HG02588 (cell line): ENCODE data around the gene ATP11A.

Experiments used
- ATAC-seq: cut with Tn5 transposase; IDR thresholded peaks from one replicate; pipeline ENCODE4 v1.9.1; 2021; ENCODE audit warnings: mild to moderate bottlenecking, moderate library complexity; ENCODE audit not compliant: unreplicated experiment

ATP11A gene

GRCh38 chr13:112738606-112739005, 48.8 kb downstream of the ATP11A start:
- no peak for ATAC-seq

DNA sequence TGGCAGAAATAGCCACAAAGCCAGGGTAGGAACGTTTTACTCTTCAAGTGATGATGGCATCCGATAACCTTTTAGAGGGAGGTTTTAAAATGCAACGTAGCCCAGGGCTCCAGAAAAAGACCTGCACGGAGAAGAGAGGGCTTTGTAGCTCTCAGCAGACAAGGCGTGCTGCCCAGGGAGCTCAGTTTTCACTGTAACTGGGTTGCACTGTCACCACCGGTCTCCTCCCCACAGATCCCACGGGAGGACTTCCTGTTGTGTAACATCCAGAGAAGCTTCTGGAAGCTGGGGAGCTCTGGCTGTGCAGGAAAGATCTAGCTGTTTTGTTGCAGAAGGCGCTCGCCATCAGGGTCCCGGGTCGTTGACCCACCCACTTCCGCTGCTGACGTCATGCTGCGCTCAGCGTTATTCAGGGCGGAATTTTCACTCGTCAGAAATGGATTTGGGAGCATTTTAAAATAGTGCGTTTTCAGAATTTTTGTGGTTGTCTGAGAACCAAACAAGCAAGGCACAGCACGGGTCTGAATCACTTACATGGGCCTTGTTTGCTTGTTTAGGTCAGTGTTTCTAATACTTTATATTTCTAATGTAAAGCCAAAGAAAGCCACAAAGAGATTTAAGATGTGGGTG, 50.8 kb downstream of the ATP11A start:
- ATAC-seq, result no peak

- ATAC-seq, result no peak
These were observed 51.4 kb downstream of the ATP11A start for GRCh38 chr13:112741185-112741755.

DNA sequence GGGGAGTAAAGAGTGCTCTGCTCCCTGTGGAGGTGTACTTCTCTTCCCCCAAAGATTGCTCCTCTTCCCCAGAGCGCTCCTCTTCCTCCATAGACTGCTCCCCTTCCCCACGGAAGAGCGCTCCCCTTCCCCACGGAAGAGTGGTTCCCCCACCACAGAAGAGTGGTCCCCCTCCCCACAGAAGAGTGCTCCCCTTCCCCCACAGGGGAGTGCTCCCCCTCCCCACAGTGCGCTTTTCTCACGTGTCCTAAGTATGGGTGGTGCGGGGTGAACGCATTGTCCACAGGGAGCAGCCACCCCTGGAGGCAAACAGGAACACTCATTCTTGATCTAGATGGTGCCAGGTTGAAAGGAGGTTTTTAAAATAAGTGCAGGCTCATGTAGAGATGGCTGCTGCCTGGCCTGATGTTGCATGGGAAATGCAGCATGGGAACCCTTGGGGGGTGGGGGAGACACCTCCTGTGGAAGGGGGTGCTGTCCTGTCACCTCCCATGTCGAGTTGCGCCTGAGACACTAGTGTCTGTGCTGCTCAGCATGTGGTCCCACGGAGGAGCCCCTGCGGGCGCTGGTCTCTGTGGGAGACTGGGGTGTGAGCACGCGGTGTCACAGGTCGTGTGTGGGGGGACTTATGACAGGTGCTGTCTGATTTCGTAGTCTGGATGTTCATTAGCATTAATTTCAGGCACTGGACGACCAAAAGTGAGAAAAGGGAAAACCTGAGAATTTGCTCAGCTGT, 52.2 kb downstream of the ATP11A start:
- ATAC-seq, result no peak

GRCh38 chr13:112742583-112742982, 52.7 kb downstream of the ATP11A start:
- ATAC-seq, result no peak

DNA sequence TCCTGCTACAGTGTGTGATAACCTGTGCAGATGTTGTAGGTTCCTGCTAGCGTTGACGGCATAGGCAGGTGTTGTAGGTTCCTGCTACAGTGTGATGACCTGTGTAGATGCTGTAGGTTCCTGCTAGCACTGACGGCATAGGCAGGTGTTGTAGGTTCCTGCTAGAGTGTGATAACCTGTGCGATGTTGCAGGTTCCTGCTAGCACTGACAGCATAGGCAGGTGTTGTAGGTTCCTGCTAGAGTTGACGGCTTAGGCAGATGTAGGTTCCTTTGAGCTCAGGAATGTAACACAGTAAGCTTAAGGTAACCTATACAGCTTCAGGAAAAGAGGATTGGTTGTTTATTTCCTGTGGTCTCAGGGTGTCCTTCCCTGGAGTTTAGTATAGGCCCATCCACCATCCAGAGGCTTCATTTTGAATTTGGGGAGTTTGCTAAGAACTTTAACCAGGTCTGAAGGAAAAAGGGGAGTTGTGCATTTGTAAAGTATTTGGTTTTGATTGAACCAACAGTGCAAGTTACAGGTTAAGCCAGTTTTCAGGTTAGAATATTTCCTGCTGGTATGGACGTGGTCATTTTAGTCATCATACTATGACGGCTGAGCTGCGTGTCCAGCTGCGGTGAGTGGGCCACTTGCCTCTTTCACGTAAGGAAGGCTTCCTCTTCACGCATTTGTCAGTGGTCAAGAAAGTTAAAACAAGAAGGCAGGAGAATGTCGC, 53.8 kb downstream of the ATP11A start:
- no peak for ATAC-seq

GRCh38 chr13:112744168-112745021, 54.6 kb downstream of the ATP11A start:
- ATAC-seq, result no peak

DNA sequence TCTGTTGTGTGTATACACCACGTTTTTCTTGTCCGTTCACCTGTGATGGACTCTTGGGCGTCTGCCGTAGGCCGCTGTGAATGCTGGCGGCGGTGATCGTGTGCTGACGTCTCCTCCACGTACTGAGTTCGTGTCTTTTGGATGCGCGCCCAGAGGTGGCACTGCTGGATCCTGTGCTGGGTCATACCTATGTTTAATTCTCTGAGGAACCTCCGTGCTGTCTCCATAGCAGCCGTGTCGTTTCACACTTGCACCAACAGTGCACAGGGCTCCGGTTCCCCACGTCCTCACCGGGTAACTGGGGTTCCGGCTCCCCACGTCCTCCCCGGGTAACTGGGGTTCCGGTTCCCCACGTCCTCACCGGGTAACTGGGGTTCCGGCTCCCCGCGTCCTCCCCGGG, 56.2 kb downstream of the ATP11A start:
- no peak for ATAC-seq

GRCh38 chr13:112747256-112747655, 57.4 kb downstream of the ATP11A start:
- no peak for ATAC-seq

GRCh38 chr13:112748947-112749735, 59.3 kb downstream of the ATP11A start:
- no peak for ATAC-seq

GRCh38 chr13:112750570-112750969, 60.7 kb downstream of the ATP11A start:
- no peak for ATAC-seq

GRCh38 chr13:112751617-112752016, 61.8 kb downstream of the ATP11A start:
- no peak for ATAC-seq

DNA sequence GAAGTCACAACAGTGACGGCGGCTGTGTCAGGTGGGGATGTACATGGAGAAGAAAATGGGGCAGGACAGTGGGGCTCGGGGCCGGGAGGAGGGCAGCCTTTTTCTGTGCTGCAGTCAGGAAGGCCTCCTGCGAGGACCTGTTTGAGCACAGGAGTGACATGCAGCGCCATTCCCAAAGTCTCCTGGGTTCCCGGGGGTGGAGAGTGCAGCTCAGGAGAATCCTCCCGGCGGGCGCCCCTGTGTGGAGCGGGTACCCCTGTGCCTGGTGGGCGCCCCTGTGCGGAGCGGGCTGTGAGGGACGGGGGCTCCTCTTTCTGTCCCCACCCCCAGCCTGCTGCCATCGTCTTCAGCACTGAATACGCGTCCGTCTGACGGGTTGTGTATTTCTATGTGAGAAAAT, 62.4 kb downstream of the ATP11A start:
- no peak for ATAC-seq

DNA sequence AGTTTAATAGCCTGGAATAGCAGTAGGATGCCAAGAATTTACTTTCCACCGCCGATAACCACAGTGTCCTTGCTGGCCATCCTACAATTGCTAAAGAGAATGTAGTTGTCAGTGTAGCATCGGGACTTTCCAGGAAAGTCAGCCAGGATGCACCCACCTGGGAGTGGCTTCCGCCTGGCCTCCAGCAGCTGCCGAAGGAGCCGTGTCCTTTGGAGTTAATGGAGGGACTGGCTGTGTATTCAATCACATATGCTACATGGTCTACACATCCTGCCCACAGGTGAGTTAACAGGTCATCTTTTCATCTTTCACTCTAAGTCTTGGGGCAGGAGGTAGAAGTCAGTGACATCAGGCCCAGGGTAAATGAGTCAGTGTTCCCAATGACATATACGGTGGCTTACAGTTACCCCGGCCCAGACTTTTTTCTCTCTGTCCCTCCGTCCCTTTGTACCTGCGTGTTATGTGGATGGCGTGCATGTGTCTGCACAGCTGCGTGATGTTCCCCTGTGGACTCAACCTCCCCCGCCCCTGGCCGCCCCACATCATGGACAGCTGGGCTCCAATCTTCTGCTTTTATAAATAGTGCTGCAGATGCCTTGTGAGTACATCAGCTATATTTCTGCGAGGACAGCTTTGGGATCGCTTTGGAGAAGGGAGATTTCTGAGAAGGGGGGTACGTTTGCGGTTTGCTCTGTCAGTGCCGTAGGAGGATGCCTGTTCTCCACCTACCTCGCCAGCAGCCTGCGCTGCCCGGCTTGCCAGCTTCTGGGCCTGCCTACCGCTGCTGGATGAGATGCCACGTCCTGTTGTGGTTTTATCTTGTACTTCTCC, 63.1 kb downstream of the ATP11A start:
- no peak for ATAC-seq

DNA sequence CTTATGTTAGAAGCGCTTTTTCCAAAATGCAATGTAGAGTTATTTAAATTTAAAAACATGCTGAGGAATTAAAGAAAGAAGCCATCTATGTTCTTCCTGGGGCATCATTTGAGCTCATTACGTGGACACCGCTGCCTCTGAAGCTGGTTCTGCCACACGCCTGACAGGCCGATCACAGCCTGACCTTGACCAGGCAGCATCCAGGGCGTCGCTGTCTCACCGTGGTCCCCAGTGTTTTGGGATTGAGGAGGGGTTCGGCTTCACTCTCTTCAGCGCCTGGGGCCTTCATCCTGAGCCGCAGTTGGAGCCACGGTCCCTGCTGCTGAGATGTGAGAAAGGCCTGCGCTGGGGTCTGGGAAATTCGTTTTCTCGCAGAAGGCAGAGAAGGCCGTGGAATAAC, 64.0 kb downstream of the ATP11A start:
- no peak for ATAC-seq

GRCh38 chr13:112754281-112755025, 64.6 kb downstream of the ATP11A start:
- no peak for ATAC-seq

GRCh38 chr13:112755331-112755730, 65.5 kb downstream of the ATP11A start:
- no peak for ATAC-seq

DNA sequence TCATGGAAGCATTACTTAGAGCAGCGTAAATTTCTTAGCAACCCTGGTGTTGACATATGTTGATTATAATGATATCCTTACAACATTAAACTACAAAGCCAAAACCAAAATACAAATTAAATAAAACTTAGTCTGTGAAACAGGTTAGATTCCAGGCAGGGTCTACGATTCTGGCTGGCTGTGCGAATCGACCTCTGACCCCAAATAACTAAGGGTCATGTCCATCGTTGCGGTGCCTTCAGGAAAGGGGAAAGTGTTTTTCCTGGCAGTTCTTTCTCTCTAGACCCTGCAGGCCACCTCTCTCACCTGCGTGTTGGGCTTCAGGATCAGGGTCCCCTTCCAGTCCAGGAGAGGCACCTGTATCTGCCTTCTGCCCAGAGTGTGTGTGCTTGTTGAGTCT, 66.2 kb downstream of the ATP11A start:
- ATAC-seq, result no peak
